H1 (cell line): ENCODE data around the gene TSKU. TPM values are rescaled to one million over a fixed set of nuclear protein-coding genes. Genes with fewer than 3 reads are reported as not detected.

Experiments used
- CTCF ChIA-PET: fragments of 300-600 bp; sonication (Branson Sonifier 250); formaldehyde crosslinking; loops from one replicate; lab custom pipeline; 2021; ENCODE audit not compliant: partially characterized antibody; lab: Charles Lee
- POLR2A ChIA-PET: fragments of 300-600 bp; sonication (Branson Sonifier 250); formaldehyde crosslinking; loops from one replicate; lab custom pipeline; 2021; ENCODE audit warnings: inconsistent platforms; ENCODE audit not compliant: partially characterized antibody; lab: Charles Lee
- DNase-seq, 2 experiments: peaks; one replicate each; pipeline versions ENCODE4 v3.0.0 to v3.0.0-alpha.2; 2010 to 2022; ENCODE audit warnings: low spot score in 2 of 2, low read depth in 1 of 2, mixed read lengths in 1 of 2
- FAIRE-seq: peaks from 2 replicates; lab custom pipeline; 2011; peaks lifted over from hg19 to GRCh38; lab: Jason Lieb, UNC
- H2AFZ ChIP-seq: 2 replicates; pipeline ENCODE4 v1.8.1; 2012; ENCODE audit warnings: low read length, inconsistent platforms
- H2AK5ac ChIP-seq: 2 replicates; pipeline ENCODE4 v1.6.1; 2013; ENCODE audit warnings: low read depth, low read length
- H2BK120ac ChIP-seq: replicated peaks from 2 replicates; pipeline ENCODE3; 2013; ENCODE audit warnings: low read depth, low read length, inconsistent platforms
- H2BK12ac ChIP-seq: 2 replicates; pipeline ENCODE4 v1.6.1; 2013; ENCODE audit warnings: low read depth, low read length
- H2BK15ac ChIP-seq: 2 replicates; pipeline ENCODE4 v1.6.1; 2013; ENCODE audit warnings: low read length
- H2BK20ac ChIP-seq: 2 replicates; pipeline ENCODE4 v1.6.1; 2013; ENCODE audit warnings: low read length
- H2BK5ac ChIP-seq: 2 replicates; pipeline ENCODE4 v1.6.1; 2013; ENCODE audit warnings: low read depth, low read length
- H3K14ac ChIP-seq: 2 replicates; pipeline ENCODE4 v1.6.1; 2013; ENCODE audit warnings: inconsistent platforms; ENCODE audit not compliant: insufficient read length
- H3K18ac ChIP-seq: 2 replicates; pipeline ENCODE4 v1.6.1; 2013; ENCODE audit warnings: low read length; ENCODE audit errors: extremely low read depth
- H3K23ac ChIP-seq: 2 replicates; pipeline ENCODE4 v1.6.1; 2013; ENCODE audit warnings: inconsistent platforms; ENCODE audit not compliant: insufficient read length
- H3K23me2 ChIP-seq: 2 replicates; pipeline ENCODE4 v1.6.1; 2013; ENCODE audit warnings: low read depth, low read length
- H3K27ac ChIP-seq: 2 replicates; pipeline ENCODE4 v1.6.1; 2011; ENCODE audit warnings: low read depth, low read length, inconsistent platforms
- H3K27me3 ChIP-seq, 4 experiments: replicated peaks in 1 of 4; 1 replicate in 1 of 4; 2 replicates in 3 of 4; pipeline versions ENCODE4 v1.6.1 to v1.8.1; 2011 to 2013; ENCODE audit warnings: low read length in 3 of 4, mild to moderate bottlenecking in 3 of 4, inconsistent platforms in 2 of 4, mixed read lengths in 2 of 4, moderate library complexity in 1 of 4; ENCODE audit not compliant: control insufficient read depth in 3 of 4, insufficient read depth in 3 of 4; ENCODE audit errors: extremely low read depth in 1 of 4
- H3K36me3 ChIP-seq, 4 experiments: 2 replicates each; pipeline versions ENCODE4 v1.6.1 to v1.8.1; 2011 to 2013; ENCODE audit warnings: mild to moderate bottlenecking in 4 of 4, low read length in 3 of 4, moderate library complexity in 2 of 4, control low read depth in 1 of 4, inconsistent platforms in 1 of 4; ENCODE audit not compliant: insufficient read depth in 4 of 4, control insufficient read depth in 2 of 4
- H3K4ac ChIP-seq: replicated peaks from 2 replicates; pipeline ENCODE3; 2013; ENCODE audit warnings: low read length, low read depth, mixed read lengths, inconsistent platforms; ENCODE audit not compliant: insufficient read length
- H3K4me1 ChIP-seq, 4 experiments: replicated peaks in 1 of 4; 1 replicate in 1 of 4; 2 replicates in 3 of 4; pipeline versions ENCODE4 v1.6.1 to v1.8.1; 2011 to 2013; ENCODE audit warnings: low read length in 3 of 4, inconsistent platforms in 2 of 4, mixed read lengths in 1 of 4; ENCODE audit not compliant: insufficient read depth in 4 of 4, control insufficient read depth in 3 of 4
- H3K4me2 ChIP-seq, 2 experiments: 2 replicates each; pipeline versions ENCODE4 v1.6.1 to v1.8.1; 2011 to 2013; ENCODE audit warnings: low read depth in 2 of 2, low read length in 2 of 2, control low read depth in 1 of 2, inconsistent platforms in 1 of 2, mild to moderate bottlenecking in 1 of 2; ENCODE audit not compliant: insufficient read depth in 1 of 2
- H3K4me3 ChIP-seq, 4 experiments: fragments of 200-600, 300-600 bp in 1 of 4; sonication (generic), shearing (Covaris generic), sonication (Bioruptor Twin) in 1 of 4; 2 replicates each; pipeline versions ENCODE4 v1.5.1 to v1.8.1; 2011 to 2016; ENCODE audit warnings: low read length in 4 of 4, low read depth in 3 of 4, control low read depth in 2 of 4, inconsistent platforms in 2 of 4, mild to moderate bottlenecking in 2 of 4, mixed read lengths in 1 of 4, moderate library complexity in 1 of 4; ENCODE audit not compliant: insufficient read depth in 2 of 4; ENCODE audit errors: extremely low read depth in 1 of 4
- H3K56ac ChIP-seq: replicated peaks from 2 replicates; pipeline ENCODE3; 2013; ENCODE audit warnings: low read depth, mild to moderate bottlenecking, mixed read lengths, low read length, inconsistent platforms; ENCODE audit not compliant: insufficient read length
- H3K79me1 ChIP-seq: 2 replicates; pipeline ENCODE4 v1.6.1; 2013; ENCODE audit warnings: low read depth, low read length, control low read depth
- H3K79me2 ChIP-seq, 2 experiments: 2 replicates each; pipeline versions ENCODE4 v1.6.1 to v1.8.1; 2012 to 2013; ENCODE audit warnings: low read length in 2 of 2, mild to moderate bottlenecking in 2 of 2, inconsistent platforms in 1 of 2; ENCODE audit not compliant: insufficient read depth in 2 of 2, control insufficient read depth in 1 of 2
- H3K9ac ChIP-seq, 4 experiments: replicated peaks in 1 of 4; 1 replicate in 1 of 4; 2 replicates in 3 of 4; pipeline versions ENCODE4 v1.6.1 to v1.8.1; 2011 to 2013; ENCODE audit warnings: low read depth in 3 of 4, low read length in 3 of 4, control low read depth in 2 of 4, mild to moderate bottlenecking in 2 of 4, moderate library complexity in 2 of 4, inconsistent platforms in 1 of 4; ENCODE audit errors: extremely low read depth in 1 of 4
- H3K9me3 ChIP-seq, 2 experiments: 2 replicates each; pipeline versions ENCODE4 v1.6.1 to v1.8.1; 2012 to 2013; ENCODE audit warnings: mild to moderate bottlenecking in 2 of 2, moderate library complexity in 2 of 2, control low read depth in 1 of 2, inconsistent platforms in 1 of 2, low read depth in 1 of 2, low read length in 1 of 2, mixed read lengths in 1 of 2; ENCODE audit not compliant: insufficient read depth in 2 of 2
- H4K20me1 ChIP-seq, 2 experiments: replicated peaks in 1 of 2; 2 replicates each; pipeline versions ENCODE3 to v1.8.1; 2011 to 2013; ENCODE audit warnings: inconsistent platforms in 2 of 2, low read length in 2 of 2, mild to moderate bottlenecking in 1 of 2; ENCODE audit not compliant: insufficient read depth in 2 of 2, control insufficient read depth in 1 of 2
- H4K5ac ChIP-seq: 2 replicates; pipeline ENCODE4 v1.6.1; 2013; ENCODE audit warnings: low read length, low read depth, mixed read lengths, inconsistent platforms; ENCODE audit not compliant: insufficient read length
- H4K8ac ChIP-seq: 2 replicates; pipeline ENCODE4 v1.8.0; 2013; ENCODE audit warnings: mild to moderate bottlenecking, moderate library complexity, low read length, inconsistent platforms; ENCODE audit not compliant: insufficient read depth; ENCODE audit errors: extremely low read depth
- H4K91ac ChIP-seq: replicated peaks from 2 replicates; pipeline ENCODE3; 2013; ENCODE audit warnings: low read length, mixed read lengths, inconsistent platforms; ENCODE audit not compliant: insufficient read length
- CEBPB ChIP-seq: IDR thresholded peaks from 2 replicates; pipeline ENCODE4 v1.6.1; 2012; ENCODE audit warnings: low read depth, low read length
- CTBP2 ChIP-seq: IDR thresholded peaks from 2 replicates; pipeline ENCODE4 v1.7.0; 2011; ENCODE audit warnings: borderline replicate concordance, mild to moderate bottlenecking, moderate library complexity, mixed read lengths, low read length; ENCODE audit not compliant: insufficient read depth, insufficient read length
- EP300 ChIP-seq, 2 experiments: IDR thresholded peaks; 1 replicate in 1 of 2; 2 replicates in 1 of 2; pipeline ENCODE4 v1.6.1; 2011 to 2012; ENCODE audit warnings: low read depth in 2 of 2, low read length in 2 of 2, mild to moderate bottlenecking in 2 of 2, borderline replicate concordance in 1 of 2, inconsistent platforms in 1 of 2, moderate library complexity in 1 of 2
- EZH2 ChIP-seq: fragments of 200-600 bp; sonication (generic); IDR thresholded peaks from 2 replicates; pipeline ENCODE4 v1.7.1; 2012; ENCODE audit warnings: low read depth, mild to moderate bottlenecking, moderate library complexity, low read length, inconsistent platforms; ENCODE audit not compliant: severe bottlenecking
- JUN ChIP-seq: IDR thresholded peaks from 2 replicates; pipeline ENCODE4 v1.6.1; 2011; ENCODE audit warnings: low read depth, mild to moderate bottlenecking, improper control_type of control experiment, low read length
- MAFK ChIP-seq: IDR thresholded peaks from 2 replicates; pipeline ENCODE4 v1.6.1; 2012; ENCODE audit warnings: low read depth, mild to moderate bottlenecking, improper control_type of control experiment, low read length
- SIX5 ChIP-seq: IDR thresholded peaks from 2 replicates; pipeline ENCODE4 v1.6.1; 2011; ENCODE audit warnings: mild to moderate bottlenecking, low read depth, low read length
- SRF ChIP-seq: IDR thresholded peaks from 2 replicates; pipeline ENCODE4 v1.6.1; 2011; ENCODE audit warnings: mild to moderate bottlenecking, low read depth, low read length, moderate library complexity
- SUZ12 ChIP-seq: fragments of 200-600 bp; sonication (generic); IDR thresholded peaks from 2 replicates; pipeline ENCODE4 v1.6.1; 2012; ENCODE audit warnings: mild to moderate bottlenecking, inconsistent platforms, low read length, moderate library complexity, mixed read lengths
- WGBS, 2 experiments: shearing (Covaris generic) in 1 of 2; methylation state at CpG; one replicate each; pipeline versions ENCODE4 v1.1.6 to v1.1.7; 2013 to 2015; ENCODE audit warnings: low lambda C conversion rate in 2 of 2, mixed read lengths in 2 of 2, inconsistent platforms in 1 of 2, low coverage in 1 of 2, missing lambda C conversion rate in 1 of 2; ENCODE audit not compliant: insufficient replicate concordance in 2 of 2, insufficient coverage in 1 of 2, insufficient read length in 1 of 2; ENCODE audit errors: extremely low coverage in 1 of 2, missing lambda C conversion rate in 1 of 2; 5-methylcytosine and 5-hydroxymethylcytosine counted together
- polyA plus RNA-seq, 7 experiments: library from polyadenylated mRNA; depleted of rRNA in 3 of 7; stranded (reverse) in 5 of 7; unstranded in 2 of 7; fragments of >200 nt in 5 of 7; fragments of 200-250 nt in 2 of 7; gene quantifications; 1 replicate in 5 of 7; 2 replicates in 1 of 7; 4 replicates in 1 of 7; pipeline versions ENCODE4 v1.2.1 to v1.2.3, GENCODE V29; 2011 to 2013; ENCODE audit warnings: missing spikeins in 2 of 7, mixed read lengths in 2 of 7
- total RNA-seq: library from RNA; stranded (reverse); fragmentation: NEBNext Ultra II Directional; extraction: Animal tissue kit (Norgen Biotek cat#: 25700); gene quantifications from 2 replicates; pipeline ENCODE4 v1.2.1, GENCODE V29; 2021

The TSKU gene
- total and polyA plus RNA-seq, 2 of the 8 experiments (the other 6 are each of a cell fraction or from before 2014, with no cell fraction given), result 22.8 to 28.4 TPM

DNA sequence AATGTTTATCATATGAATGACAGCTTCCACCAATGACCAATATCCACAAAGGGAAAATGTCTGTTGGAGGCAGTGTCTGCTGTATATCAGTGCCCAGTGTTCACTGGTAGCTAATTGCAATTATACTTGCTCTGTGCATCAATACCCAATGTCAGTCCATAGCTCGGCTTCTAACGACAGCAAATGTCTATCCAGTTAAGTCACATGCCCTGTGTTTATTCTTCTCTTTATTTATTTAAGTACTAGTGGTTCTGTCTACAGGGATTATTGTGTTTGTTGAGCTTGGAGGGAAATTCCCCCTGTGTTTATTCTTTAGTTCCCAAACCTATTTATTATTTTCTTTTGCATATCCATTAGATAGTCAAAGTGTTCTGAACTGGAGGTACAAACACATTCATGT lies 18.6 kb downstream of the TSKU start:
- Histone ChIP-seq H3K18ac (no peak overlapping the region), H2BK120ac (no peak overlapping the region), H2BK15ac (no peak overlapping the region), H3K79me1 (no peaks in the 10 kb centered on the region), H3K4me1 (peaks cover 2 to 13% (median 5%) of the 10 kb centered on the region in 4 experiments; a peak in 6 of 7 replicates), H2BK20ac (no peak overlapping the region), H3K23me2 (peaks cover 2% of the 10 kb centered on the region; the same call in 1 of the 2 replicates), H4K8ac (no peak overlapping the region), H3K9ac (no peak overlapping the region), H3K9me3 (no peaks in the 10 kb centered on the region), H2AFZ (no peak overlapping the region), H2BK12ac (no peak overlapping the region), H3K27me3 (no peaks in the 10 kb centered on the region; a peak in 1 of 7 replicates), H3K4me3 (no peak overlapping the region), H3K36me3 (no peaks in the 10 kb centered on the region), H2BK5ac (no peak overlapping the region), H4K91ac (no peak overlapping the region), H2AK5ac (no peak overlapping the region), H3K4ac (no peak overlapping the region), H4K20me1 (peaks cover 2% of the 10 kb centered on the region in 2 experiments), H3K14ac (no peak overlapping the region), H3K27ac (no peak overlapping the region), H4K5ac (no peak overlapping the region), H3K56ac (no peak overlapping the region), H3K79me2 (no peaks in the 10 kb centered on the region), H3K23ac (no peak overlapping the region), H3K4me2 (no peak overlapping the region)
- 87% methylated on average over 2 of the region's 2 CpGs; no CpG with 5 or more reads in 1 of the 2 experiments for WGBS, 2 experiments
- no peak for DNase-seq
- no peak for FAIRE-seq
- ChIA-PET CTCF (interaction anchor here (0.7 to 7.8 kb wide), 15 partner anchors 8 to 238 kb away, joined by 3 to 88 read pairs (median 4); no protein-coding TSS in a partner anchor), POLR2A (no interaction called here)
- no peak for TF ChIP-seq JUN
- no peak for TF ChIP-seq EP300 (IDR thresholded peaks at IDR 0.05; ENCODE audit: borderline replicate concordance in 1 of 2, low read depth in 2 of 2, low read length in 2 of 2)
- no peak for TF ChIP-seq EZH2
- no peak for TF ChIP-seq SRF
- TF ChIP-seq SIX5, result no peak
- no peak for TF ChIP-seq CEBPB
- no peak for TF ChIP-seq MAFK
- TF ChIP-seq SUZ12, result no peak
- no peak for TF ChIP-seq CTBP2
